ENCODE measurements around the gene SRPRB.

Gene SRPRB

DNA sequence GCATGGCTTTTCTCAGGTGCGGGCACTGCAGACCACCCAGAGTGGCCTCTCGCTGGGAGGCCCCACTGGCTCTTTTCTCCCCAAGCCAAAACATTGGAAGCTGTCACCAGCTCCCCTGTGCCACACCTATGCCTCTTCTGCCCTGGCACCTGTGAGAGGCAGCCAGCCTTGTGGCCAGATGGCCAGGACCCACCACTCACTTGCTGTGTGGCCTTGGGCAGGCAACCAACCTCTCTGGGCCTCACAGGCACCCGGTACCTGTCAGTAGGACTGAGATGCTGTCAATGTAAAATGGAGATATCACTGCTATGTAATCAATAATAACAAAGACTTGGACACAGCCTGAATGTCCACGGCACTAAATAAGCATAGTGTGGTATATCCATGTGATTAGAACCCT is 36.5 kb downstream of the SRPRB start:
- no peak for DNase-seq (ENCODE audit: low spot score)

DNA sequence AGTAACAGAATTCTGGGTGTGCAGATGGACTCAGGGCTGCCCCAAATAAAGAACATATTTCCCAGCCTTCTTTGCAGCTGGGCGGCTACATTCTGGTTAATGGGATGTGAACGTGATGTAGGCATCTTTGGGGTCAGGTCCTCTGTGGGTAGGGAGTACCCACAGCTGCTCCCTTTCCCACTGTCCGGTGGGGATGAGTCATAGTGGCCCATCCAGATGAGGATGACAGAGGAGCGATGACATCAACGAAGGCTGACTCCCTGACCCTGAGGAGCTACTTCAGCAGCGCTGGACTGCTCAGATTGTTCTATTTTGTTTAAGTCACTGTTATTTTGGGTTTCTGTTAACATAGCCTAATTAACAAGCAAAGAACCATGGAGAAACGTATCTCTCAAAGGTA is 38.0 kb downstream of the SRPRB start:
- no peak for DNase-seq (ENCODE audit: low spot score)

- DNase-seq (ENCODE audit: low spot score) = no peak
Measured at GRCh38 chr3:133845127-133845526, 39.5 kb downstream of the SRPRB start.

GRCh38 chr3:133849346-133849745 is 43.7 kb downstream of the SRPRB start:
- no peak for DNase-seq (ENCODE audit: low spot score)

- no peak for DNase-seq (ENCODE audit: low spot score)
Measured at GRCh38 chr3:133850034-133850433, 44.4 kb downstream of the SRPRB start.

DNA sequence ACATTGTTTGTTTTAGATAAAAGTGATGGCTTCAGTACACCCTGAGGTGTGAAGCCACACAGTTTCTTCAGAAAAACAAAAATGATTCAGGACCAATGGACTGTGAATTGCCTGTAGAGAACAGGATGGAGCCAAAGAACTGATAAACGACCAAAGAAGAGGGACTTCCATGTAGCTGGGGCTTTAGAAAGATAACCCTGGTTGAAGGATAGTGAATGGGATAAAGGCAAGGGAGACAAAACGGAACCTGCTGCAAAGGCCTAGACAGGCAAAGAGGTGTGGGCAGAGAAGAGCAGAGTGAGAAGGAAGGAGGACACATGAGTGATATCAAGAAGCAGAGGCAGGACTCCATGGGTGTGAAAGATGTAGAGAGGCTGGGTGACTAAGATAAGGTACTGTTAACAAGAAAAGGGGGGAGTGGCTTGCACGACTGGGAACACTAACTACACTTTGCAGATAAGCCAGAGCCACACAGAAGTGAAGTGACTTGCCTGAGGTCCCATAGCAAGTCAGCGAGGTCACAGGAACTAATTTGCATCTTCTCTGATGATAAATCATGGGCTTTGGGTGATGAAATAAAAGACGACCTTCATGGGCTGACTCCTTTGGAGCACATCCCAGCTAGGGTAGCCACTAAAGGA is 45.8 kb downstream of the SRPRB start:
- DNase-seq (ENCODE audit: low spot score) = no peak

GRCh38 chr3:133851931-133852330 is 46.3 kb downstream of the SRPRB start:
- no peak for DNase-seq (ENCODE audit: low spot score)

DNA sequence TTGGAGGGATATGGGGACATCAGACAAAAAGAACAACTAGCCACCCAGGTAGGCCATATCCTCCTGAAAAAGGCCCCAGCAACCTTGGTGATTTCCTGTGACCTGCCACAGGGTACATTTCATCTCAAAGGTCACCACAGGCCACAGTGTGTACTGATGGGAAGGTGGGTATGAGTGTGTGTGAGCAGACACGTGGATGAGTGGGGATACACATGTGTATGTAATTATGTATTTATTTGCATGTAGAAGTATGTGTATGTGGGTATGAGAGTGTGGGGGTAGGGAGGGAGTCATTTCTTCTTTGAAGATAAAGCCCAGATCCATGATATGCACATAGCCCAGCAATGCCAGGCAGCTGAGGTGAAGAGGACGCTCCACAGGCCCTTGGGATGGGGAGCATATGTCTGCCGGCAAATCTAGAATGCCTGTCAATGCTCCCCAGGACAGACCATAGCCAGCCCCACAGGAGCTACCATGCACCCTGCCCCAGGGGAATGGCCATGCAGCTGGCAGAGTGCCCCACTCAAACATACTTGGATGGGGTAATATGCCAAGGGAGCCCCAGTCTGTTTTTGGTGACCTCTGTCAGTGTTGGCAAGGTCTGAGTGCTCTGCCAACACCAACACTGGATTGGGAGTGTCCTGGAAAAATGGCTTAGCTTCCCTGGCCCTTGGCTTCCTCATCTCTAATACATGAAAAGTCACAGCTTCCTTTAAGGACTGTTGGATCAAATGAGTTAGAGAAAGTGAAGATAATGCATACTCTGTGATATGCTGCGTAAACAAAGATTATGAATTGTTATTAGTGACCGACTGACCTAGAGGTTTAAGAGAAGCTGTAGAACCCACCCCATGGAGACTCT is 47.7 kb downstream of the SRPRB start:
- no peak for DNase-seq (ENCODE audit: low spot score)

GRCh38 chr3:133853925-133854227 is 48.3 kb downstream of the SRPRB start:
- no peak for DNase-seq (ENCODE audit: low spot score)

- no peak for DNase-seq (ENCODE audit: low spot score)
Measured at GRCh38 chr3:133854264-133855001, 48.8 kb downstream of the SRPRB start.

GRCh38 chr3:133855002-133855370 is 49.4 kb downstream of the SRPRB start:
- peak; percentile 22 for DNase-seq (ENCODE audit: low spot score)

- no peak for DNase-seq (ENCODE audit: low spot score)
Measured at GRCh38 chr3:133855772-133856171, 50.2 kb downstream of the SRPRB start.

DNA sequence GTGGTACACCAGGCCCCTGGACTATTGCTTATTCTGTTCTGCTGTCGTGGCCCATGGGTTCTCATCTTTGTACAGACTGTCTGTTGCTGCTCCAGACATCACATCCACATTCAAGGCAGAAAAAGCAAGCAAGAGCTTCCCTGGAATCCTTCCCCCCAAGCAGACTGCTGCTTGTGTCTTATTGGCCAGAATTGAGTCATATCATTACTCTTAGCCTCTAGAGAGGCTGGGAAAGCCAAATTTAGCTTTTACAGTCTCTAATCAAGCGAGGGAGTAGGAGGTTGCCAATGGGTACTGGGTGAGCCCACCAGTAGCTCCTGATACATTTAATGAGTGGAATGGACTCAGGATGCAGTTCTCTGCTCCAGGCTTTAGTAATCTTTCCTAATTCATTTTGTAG is 50.7 kb downstream of the SRPRB start:
- DNase-seq (ENCODE audit: low spot score) = no peak

- DNase-seq (ENCODE audit: low spot score) = no peak
Measured at GRCh38 chr3:133857767-133858166, 52.2 kb downstream of the SRPRB start.

GRCh38 chr3:133859381-133860234 is 54.0 kb downstream of the SRPRB start:
- no peak for DNase-seq (ENCODE audit: low spot score)

DNA sequence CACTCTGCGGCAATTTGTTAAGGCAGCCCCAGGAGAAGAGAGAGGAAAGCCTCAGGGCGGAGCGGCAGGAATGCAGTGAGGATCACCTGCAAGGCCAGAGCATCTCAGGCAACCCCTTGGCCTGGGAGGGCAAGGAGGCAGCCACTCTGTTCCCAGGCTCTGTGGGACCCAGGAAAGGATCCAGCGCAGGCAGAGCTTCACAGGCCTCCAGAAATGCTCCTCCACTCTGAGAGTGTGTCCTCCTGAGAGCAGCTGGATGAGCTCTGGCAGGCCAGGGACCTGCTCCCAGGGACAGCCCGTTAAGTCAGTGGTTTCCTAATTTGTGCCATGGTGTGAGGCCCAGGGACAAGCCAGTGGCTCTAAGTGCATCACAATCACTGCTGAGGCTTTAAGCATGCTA is 54.9 kb downstream of the SRPRB start:
- DNase-seq (ENCODE audit: low spot score) = no peak

GRCh38 chr3:133862161-133862560 is 56.5 kb downstream of the SRPRB start:
- DNase-seq (ENCODE audit: low spot score) = no peak

- DNase-seq (ENCODE audit: low spot score) = no peak
Measured at GRCh38 chr3:133863911-133864310, 58.3 kb downstream of the SRPRB start.

- no peak for DNase-seq (ENCODE audit: low spot score)
Measured at GRCh38 chr3:133864616-133865015, 59.0 kb downstream of the SRPRB start.

DNA sequence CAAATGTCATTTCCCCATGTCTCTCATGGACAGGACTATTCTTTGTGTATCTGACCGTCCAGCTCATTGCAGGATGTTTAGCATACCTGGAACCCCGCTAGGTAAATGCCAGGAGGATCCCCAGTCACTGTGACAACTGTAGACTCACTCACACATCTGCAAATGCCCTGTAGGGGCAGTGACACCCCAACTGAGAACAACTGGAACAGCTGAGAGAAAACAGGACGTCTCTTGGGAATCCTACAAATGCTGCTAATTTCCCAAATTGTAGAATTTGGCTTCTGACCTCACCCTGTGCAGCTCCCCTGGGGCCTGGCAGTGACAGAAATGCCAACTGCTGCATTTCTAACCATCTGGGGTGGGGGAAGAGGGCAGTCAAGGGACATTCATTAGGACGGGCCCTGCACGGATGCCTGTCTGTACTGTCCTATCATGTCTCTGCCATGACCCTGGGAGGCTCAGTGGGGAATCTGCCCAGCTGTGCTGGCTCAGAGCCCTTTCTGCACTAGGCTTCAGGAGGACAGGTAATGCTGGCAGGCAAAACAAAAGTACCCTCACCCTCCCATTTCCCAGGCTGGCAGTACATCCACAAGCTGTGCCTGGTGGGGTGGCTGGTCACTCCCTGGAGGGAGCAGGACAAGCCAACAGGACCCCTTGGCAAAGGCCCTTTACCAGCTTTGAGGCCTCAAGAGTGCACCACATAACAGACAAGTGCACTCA is 59.7 kb downstream of the SRPRB start:
- no peak for DNase-seq (ENCODE audit: low spot score)

DNA sequence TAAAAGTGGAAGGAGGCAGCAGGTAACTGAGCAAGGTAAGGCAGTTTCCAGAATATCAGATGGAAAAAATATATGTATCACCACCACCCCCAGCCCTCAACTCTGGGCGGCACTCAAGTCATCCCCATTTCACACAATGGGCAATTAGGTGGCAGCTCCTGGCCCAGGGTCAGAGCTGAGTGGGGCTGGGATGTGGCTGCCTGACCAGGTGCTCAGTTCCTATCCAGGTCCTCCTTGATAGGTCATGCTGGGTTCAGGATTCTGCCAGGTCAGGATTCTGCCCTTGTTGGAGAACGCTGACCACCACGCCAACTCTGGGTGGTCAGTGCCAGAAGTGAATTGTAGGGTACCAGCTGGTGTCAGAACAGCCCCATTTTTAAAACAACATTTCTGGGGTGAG is 60.5 kb downstream of the SRPRB start:
- DNase-seq (ENCODE audit: low spot score) = no peak

GRCh38 chr3:133868186-133868585 is 62.6 kb downstream of the SRPRB start:
- no peak for DNase-seq (ENCODE audit: low spot score)
